Endodermal cell (in vitro differentiated cells): ENCODE data around the gene LYL1. TPM values are rescaled to one million over a fixed set of nuclear protein-coding genes. Genes with fewer than 3 reads are reported as not detected.

ENCODE experiments used
- DNase-seq: peaks from one replicate; pipeline ENCODE4 v3.0.0-alpha.2; 2017
- H3K27ac ChIP-seq: 2 replicates; pipeline ENCODE4 v1.5.1; 2013; ENCODE audit warnings: mild to moderate bottlenecking, low read depth, low read length, moderate library complexity
- H3K27me3 ChIP-seq: 2 replicates; pipeline ENCODE4 v1.6.1; 2013; ENCODE audit warnings: mild to moderate bottlenecking, low read length, moderate library complexity; ENCODE audit not compliant: insufficient read depth, control insufficient read depth, poor library complexity, severe bottlenecking
- H3K36me3 ChIP-seq: 2 replicates; pipeline ENCODE4 v1.7.0; 2013; ENCODE audit warnings: mild to moderate bottlenecking, low read length, moderate library complexity; ENCODE audit not compliant: control insufficient read depth, insufficient read depth
- H3K4me1 ChIP-seq: one replicate; pipeline ENCODE4 v1.7.0; 2013; ENCODE audit warnings: low read length; ENCODE audit not compliant: control insufficient read depth, insufficient read depth
- H3K4me3 ChIP-seq: 2 replicates; pipeline ENCODE4 v1.5.1; 2013; ENCODE audit warnings: mild to moderate bottlenecking, low read length, moderate library complexity
- H3K9ac ChIP-seq: 2 replicates; pipeline ENCODE4 v1.6.1; 2013; ENCODE audit warnings: mild to moderate bottlenecking, low read length, moderate library complexity; ENCODE audit not compliant: poor library complexity, severe bottlenecking; ENCODE audit errors: extremely low read depth
- H3K9me3 ChIP-seq: 2 replicates; pipeline ENCODE4 v1.6.1; 2013; ENCODE audit warnings: mild to moderate bottlenecking, low read length, moderate library complexity; ENCODE audit not compliant: control insufficient read depth
- H3K27ac Mint-ChIP-seq: 2 replicates; pipeline ENCODE4 v1.8.0; 2020; ENCODE audit warnings: mixed read lengths
- H3K27me3 Mint-ChIP-seq: 2 replicates; pipeline ENCODE4 v1.8.0; 2021; ENCODE audit warnings: mild to moderate bottlenecking, mixed read lengths; ENCODE audit not compliant: insufficient read depth
- H3K36me3 Mint-ChIP-seq: 2 replicates; pipeline ENCODE4 v1.8.0; 2020; ENCODE audit warnings: low read depth, mixed read lengths
- H3K4me1 Mint-ChIP-seq: 2 replicates; pipeline ENCODE4 v1.8.0; 2020; ENCODE audit warnings: mixed read lengths
- H3K4me3 Mint-ChIP-seq: 2 replicates; pipeline ENCODE4 v1.8.0; 2020; ENCODE audit warnings: mild to moderate bottlenecking, moderate library complexity, mixed read lengths
- H3K9me3 Mint-ChIP-seq: 2 replicates; pipeline ENCODE4 v1.8.0; 2020; ENCODE audit warnings: mild to moderate bottlenecking, mixed read lengths
- WGBS, 2 experiments: methylation state at CpG; one replicate each; pipeline versions ENCODE4 v1.1.5 to v1.1.7; 2013; ENCODE audit warnings: missing lambda C conversion rate in 2 of 2, mixed read lengths in 1 of 2; ENCODE audit not compliant: insufficient coverage in 1 of 2, insufficient read length in 1 of 2; 5-methylcytosine and 5-hydroxymethylcytosine counted together
- total RNA-seq, 2 donors: library from RNA; stranded (reverse); fragmentation: NEBNext Ultra II Directional in 1 of 2; extraction: Animal tissue kit (Norgen Biotek cat#: 25700) in 1 of 2; gene quantifications; 2 replicates in 1 of 2; 3 replicates in 1 of 2; pipeline ENCODE4 v1.2.1, GENCODE V29; 2021
- TF ChIP-seq, protein P1 (sequence below): fragments of 200-600 bp; sonication (generic); conservative IDR thresholded peaks from 2 replicates; pipeline ENCODE4 v1.5.0; 2021; ENCODE audit warnings: antibody characterized with exemption, mild to moderate bottlenecking

Gene LYL1
- total RNA-seq, 2 donors from 2014 or later: 1.9 to 2.0 TPM

DNA sequence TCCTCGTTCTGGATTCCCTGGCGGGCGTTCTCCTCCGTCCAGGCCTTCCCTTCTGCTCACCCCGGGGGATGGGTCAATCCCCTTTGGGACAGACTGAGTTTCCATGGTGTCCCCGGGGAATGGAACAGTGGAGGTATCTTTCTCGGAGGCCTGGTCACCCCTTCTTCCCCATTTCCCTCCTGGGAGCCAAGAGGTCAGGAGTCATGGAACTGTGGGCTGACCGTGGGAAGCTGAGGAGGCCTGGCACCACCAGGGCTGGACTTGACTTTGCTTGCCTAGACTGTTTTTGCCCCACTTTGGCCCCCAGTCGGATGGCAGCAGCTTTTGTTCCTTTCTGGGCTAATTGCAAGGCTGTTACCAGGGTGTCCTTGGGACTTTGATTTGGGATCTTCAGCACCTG is 17.4 kb upstream of the LYL1 start:
- Histone ChIP-seq H3K27me3 (no peaks in the 10 kb centered on the region), H3K9ac (no peak overlapping the region), H3K9me3 (no peaks in the 10 kb centered on the region), H3K4me3 (peak overlapping the region; percentile 89), H3K27ac (no peak overlapping the region), H3K36me3 (peaks cover 44% of the 10 kb centered on the region), H3K4me1 (peaks cover 25% of the 10 kb centered on the region)
- Mint-ChIP-seq H3K9me3 (no peaks in the 10 kb centered on the region), H3K36me3 (peaks cover 28% of the 10 kb centered on the region), H3K27me3 (no peaks in the 10 kb centered on the region), H3K4me1 (peaks cover 54% of the 10 kb centered on the region), H3K4me3 (peak overlapping the region; percentile 96), H3K27ac (peak overlapping the region; percentile 89)
- DNase-seq: peak; percentile 38
- 89 to 94% methylated on average over 5 to 9 of the region's 9 CpGs for WGBS, 2 experiments
- TF ChIP-seq, protein P1, sequence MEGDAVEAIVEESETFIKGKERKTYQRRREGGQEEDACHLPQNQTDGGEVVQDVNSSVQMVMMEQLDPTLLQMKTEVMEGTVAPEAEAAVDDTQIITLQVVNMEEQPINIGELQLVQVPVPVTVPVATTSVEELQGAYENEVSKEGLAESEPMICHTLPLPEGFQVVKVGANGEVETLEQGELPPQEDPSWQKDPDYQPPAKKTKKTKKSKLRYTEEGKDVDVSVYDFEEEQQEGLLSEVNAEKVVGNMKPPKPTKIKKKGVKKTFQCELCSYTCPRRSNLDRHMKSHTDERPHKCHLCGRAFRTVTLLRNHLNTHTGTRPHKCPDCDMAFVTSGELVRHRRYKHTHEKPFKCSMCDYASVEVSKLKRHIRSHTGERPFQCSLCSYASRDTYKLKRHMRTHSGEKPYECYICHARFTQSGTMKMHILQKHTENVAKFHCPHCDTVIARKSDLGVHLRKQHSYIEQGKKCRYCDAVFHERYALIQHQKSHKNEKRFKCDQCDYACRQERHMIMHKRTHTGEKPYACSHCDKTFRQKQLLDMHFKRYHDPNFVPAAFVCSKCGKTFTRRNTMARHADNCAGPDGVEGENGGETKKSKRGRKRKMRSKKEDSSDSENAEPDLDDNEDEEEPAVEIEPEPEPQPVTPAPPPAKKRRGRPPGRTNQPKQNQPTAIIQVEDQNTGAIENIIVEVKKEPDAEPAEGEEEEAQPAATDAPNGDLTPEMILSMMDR: no peak

DNA sequence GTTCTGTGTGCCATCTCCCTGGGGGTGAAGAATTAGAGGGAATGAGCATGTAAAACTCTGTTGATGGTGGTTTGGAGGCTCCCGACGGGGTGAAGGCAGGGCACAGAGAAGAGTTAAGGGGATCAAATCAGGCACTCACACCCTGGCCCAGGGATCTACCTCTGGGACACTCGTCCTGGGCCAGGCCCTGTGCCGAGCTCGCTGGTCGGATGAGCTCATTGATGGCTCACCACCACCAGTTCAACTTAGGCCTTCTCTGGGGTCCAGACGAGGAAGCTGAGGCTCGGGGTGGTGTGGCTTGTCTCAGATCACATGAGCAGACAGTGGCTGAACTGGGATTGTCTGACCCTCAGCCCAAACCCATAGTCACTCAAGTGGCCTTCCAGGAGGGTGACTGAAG is 17.0 kb upstream of the LYL1 start:
- Histone ChIP-seq H3K9me3 (no peaks in the 10 kb centered on the region), H3K4me3 (peak overlapping the region; percentile 89), H3K36me3 (peaks cover 44% of the 10 kb centered on the region), H3K27ac (no peak overlapping the region), H3K27me3 (no peaks in the 10 kb centered on the region), H3K9ac (peak overlapping the region; percentile 51), H3K4me1 (peaks cover 25% of the 10 kb centered on the region)
- 86 to 93% methylated on average over 6 to 8 of the region's 8 CpGs for WGBS, 2 experiments
- Mint-ChIP-seq H3K36me3 (peaks cover 29% of the 10 kb centered on the region), H3K4me3 (peak overlapping the region; percentile 96), H3K4me1 (peaks cover 54% of the 10 kb centered on the region), H3K27ac (peak overlapping the region; percentile 79), H3K27me3 (no peaks in the 10 kb centered on the region), H3K9me3 (no peaks in the 10 kb centered on the region)
- TF ChIP-seq, protein P1: no peak
- peak; percentile 45 for DNase-seq

DNA sequence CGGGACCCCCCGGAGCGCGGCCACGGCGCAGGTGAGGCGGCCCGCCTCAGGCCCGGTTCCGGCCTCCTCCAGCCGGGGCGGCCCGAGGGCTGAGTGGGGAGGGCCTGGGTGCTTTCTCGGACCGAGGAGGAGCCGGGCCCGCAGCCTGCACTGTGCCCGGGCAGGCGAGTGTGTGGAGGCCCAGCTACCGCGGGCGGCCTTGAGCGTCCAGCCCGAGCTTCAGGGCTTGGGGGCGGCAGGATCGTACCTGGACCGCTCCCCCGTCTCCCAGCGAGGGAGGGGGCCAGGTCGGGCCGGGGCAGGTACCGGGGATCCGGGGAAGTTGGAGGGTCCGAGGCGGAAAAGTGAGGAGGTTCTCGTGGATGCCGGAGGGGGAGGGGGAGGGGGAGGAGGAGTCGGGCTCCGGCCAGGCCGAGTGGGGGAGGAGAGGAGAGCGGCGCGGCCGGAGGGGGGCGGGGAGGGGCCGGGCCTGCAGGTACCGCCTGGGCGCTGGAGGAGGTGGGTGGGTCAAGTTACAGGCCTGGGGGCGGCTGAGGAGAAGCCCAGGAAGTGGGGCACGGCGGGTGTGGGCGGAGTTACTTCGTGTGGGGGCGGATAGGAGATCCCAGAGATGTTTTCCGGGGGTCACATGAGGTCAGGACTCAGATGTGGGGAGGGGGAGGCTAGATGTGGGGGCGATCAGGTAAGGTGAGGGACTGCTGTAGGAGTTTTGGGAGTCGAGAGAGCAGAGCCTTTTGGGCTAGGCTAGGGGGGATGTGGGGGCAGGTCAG is 16.0 kb upstream of the LYL1 start:
- Mint-ChIP-seq H3K4me1 (peaks cover 54% of the 10 kb centered on the region), H3K4me3 (peak overlapping the region; percentile 96), H3K9me3 (no peaks in the 10 kb centered on the region), H3K27ac (peak overlapping the region; percentile 79), H3K27me3 (no peaks in the 10 kb centered on the region), H3K36me3 (peaks cover 29% of the 10 kb centered on the region)
- 0% methylated on average over 7 to 55 of the region's 57 CpGs for WGBS, 2 experiments
- H3K36me3 ChIP-seq: peaks cover 46% of the 10 kb centered on the region
- H3K9ac ChIP-seq: peak overlapping the region; percentile 84
- peaks cover 23% of the 10 kb centered on the region for H3K4me1 ChIP-seq
- H3K27ac ChIP-seq: peak overlapping the region; percentile 78
- DNase-seq: peak; percentile 96
- H3K27me3 ChIP-seq: no peaks in the 10 kb centered on the region
- TF ChIP-seq, protein P1: no peak
- no peaks in the 10 kb centered on the region for H3K9me3 ChIP-seq
- H3K4me3 ChIP-seq: peak overlapping the region; percentile 89
